LoVo (cell line): ENCODE measurements around the gene TNF.
A peak's percentile ranks its signal among the peaks of the same experiment; 100 is the strongest.
"Not testable (repeated sequence)": the region's sequence is repeated elsewhere in the genome, so short reads cannot be mapped to it uniquely, and the experiment has no call there.

ENCODE experiments used
- DNase-seq: peaks from one replicate; pipeline ENCODE4 v3.0.0-alpha.2; 2016; ENCODE audit warnings: low spot score

TNF gene

DNA sequence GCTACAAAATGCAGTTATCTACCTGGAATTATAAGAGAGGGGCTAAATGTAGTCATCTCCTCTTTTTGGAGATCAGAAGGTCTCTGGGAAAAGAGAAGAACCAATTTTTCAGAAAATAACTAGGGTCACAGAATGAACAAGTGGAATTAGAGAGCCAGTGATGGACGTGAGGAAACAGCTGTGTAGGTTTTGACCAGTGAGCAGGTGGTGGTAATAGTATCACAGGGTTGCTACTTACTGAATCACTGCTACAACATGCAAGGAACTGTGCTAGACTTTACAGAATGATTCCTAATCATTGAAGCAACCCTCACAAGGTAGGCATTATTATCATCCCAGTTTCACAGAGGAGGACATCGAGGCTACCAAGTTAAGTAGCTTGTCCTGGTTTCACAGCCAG is 30.7 kb upstream of the TNF start:
- no peak for DNase-seq

DNA sequence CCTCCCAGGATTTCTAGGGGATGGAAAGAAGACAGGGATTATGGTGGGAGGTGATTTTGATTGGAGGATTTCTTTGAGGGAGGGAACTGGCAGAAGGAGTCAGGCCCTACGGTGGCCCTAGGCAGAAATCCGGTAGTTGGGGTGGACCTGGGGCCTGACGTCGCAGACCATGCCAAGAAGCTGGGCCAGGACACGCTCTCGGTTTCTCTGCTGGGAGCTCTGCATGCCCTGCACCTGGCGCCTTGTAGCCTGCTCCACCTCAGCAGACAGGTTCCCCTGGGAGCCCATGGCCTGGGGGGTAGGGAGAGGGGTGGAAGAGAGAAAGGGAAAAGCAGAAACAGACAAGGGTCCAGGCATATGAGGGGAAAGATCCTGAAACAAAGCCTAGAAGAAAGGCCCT is 30.1 kb upstream of the TNF start:
- no peak for DNase-seq

DNA sequence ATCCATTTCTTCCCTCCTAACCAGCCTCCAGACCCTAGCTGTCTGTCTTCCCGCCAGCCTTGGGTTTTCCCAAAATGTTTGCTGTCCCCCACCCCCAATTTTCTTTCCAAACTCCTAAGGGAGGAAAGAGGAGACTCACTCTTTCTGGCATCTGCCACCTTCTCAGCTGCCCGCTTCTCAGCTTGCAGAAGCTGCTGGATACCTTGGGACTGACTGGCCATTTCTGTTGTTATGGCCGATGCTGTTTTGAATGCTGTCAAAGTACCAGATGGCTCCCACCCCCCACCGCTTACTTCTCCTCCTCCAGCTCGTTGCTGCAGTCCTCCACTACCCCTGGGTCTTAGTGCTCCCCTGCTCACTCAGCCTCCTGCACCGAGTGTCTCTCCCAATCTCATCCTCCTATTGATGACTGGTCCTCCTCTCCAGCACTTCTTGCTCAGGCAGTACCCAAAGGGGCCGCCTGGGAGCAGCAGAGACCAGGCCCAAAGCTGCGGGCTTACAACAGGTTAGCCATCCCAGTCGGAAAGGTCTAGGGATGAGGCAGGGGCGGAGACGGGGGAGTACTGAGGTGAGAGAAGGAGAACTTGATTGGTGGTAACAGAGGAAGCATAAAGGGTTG is 28.9 kb upstream of the TNF start, which contains the start of gene ATP6V1G2:
TSS of gene ATP6V1G2 (minus strand) at position 270 of the 619 bp plus-strand sequence. CDS start at position 221, 49 bp downstream.
- peak; percentile 92 for DNase-seq

DNA sequence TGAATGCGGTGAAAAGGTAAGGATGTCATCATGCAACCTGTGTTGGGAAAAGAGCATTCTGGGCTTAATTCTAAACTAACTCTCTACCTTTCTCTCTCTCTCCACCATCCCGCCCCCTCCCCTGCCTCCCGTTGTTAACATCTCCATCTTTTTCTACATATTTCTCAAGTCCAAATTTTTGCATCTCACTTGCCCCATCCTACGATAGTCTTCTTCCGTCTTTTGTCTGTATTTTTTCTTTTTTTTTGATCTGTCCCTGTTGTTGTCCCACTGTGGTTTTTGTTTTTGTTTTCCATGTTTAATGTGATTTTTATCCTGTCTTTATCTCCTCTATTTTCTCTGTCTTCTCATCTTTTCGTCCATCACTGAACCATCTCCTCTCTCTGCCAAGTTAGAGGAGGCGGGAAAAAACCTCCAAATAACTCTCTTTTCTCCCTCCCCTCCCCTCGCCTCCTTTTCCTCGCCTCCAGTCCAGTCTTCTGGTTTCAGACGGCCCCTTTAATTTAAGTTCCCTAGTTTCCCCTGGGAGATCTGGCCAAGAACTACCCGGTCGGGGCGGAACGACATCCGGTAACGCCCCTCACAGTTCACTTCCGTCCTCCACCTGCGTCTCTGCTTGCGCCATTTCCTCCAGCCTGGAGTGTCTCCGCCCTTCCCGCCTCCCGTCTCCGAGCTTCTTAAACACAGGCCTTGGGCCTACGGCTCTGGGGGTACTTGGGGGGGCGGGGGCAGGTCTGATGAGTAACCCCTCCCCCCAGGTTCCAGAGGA is 28.2 kb upstream of the TNF start, which contains the start of gene NFKBIL1:
TSS of gene NFKBIL1 (plus strand) at position 651 of the 769 bp plus-strand sequence. CDS start at position 738, 87 bp downstream.
- peak; percentile 96 for DNase-seq

DNA sequence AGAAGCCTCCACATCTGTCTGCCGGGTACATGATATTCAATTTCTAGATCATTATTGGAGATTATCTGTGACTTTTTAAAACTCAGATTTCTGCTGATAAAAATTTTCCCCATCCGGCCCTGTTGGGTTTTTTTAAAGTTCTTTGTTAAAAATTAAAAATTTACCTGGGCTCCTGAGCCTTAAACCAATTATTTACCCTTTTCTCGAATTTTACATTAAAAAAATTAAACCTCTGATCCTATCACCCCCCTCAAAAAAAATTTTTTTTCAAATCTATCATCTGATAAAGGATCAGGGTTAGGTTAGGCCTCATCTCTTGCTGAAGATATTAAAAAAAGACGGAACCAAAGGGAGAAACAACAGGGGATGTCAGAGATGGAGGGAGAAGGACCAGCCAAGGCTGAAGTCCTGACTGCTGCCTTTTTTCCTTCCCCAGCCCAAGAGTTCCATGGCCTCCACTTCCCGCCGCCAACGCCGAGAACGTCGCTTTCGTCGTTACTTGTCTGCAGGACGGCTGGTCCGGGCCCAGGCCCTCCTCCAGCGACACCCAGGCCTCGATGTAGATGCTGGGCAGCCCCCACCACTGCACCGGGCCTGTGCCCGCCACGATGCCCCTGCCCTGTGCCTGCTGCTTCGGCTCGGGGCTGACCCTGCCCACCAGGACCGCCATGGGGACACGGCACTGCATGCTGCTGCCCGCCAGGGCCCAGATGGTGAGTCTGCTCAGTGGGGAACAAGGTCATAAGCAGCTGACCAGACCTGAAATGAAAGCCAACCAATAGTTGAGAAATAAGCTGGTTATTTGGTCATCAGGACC is 27.4 kb upstream of the TNF start:
- no peak for DNase-seq

DNA sequence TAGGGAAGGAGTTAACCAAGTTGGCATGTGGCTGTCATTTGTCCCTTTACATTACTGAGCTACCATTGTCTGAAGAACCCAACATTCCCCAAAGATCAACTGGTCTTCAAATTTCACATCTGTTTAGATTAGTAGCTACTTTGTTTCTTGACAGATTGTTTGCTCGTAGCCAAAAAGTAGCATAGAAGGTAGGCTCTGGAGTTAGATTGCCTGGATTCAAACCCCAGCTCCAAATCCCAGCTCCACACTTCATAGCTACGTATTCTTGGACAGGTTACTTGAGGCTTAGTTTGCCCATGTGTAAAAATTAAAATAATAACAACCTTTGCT is 26.9 kb upstream of the TNF start:
- DNase-seq: no peak

DNA sequence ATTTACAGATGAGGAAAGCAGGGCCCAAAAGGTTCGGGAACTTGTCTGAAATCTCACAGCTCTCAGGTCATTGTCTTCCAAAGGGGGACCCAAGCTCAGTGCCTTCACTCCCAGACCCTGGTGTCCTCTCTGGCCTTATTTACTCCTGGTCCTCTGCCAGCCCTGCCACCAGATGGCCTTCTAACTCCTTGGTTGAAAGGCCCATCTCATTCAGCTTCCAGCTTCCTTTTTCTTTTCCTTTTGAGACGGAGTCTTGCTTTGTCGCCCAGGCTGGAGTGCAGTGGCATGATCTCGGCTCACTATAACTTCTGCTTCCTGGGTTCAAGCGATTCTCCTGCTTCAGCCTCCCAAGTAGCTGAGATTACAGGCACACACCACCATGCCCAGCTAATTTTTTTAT is 24.0 kb upstream of the TNF start:
- DNase-seq: not testable (repeated sequence)

DNA sequence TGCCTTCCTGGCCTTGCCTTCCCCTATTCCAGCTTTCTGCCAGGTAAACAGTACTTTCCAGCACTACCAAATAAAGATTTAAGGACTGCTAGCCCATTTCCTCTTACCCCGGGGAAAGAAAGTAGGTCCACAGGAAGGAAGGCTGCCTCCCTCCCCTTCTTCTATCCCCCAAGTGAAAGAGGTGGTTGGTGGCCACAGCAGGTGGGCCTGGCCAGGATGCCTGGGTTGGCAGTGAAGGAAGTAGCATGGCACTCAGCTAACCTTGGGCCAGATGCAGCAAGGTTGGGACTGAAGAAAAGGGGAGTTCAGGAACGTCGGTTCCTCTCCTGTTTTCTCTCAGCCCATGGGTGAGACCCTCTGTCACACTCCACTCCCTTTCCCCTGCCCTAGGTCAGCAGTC is 19.1 kb upstream of the TNF start:
- DNase-seq: no peak

DNA sequence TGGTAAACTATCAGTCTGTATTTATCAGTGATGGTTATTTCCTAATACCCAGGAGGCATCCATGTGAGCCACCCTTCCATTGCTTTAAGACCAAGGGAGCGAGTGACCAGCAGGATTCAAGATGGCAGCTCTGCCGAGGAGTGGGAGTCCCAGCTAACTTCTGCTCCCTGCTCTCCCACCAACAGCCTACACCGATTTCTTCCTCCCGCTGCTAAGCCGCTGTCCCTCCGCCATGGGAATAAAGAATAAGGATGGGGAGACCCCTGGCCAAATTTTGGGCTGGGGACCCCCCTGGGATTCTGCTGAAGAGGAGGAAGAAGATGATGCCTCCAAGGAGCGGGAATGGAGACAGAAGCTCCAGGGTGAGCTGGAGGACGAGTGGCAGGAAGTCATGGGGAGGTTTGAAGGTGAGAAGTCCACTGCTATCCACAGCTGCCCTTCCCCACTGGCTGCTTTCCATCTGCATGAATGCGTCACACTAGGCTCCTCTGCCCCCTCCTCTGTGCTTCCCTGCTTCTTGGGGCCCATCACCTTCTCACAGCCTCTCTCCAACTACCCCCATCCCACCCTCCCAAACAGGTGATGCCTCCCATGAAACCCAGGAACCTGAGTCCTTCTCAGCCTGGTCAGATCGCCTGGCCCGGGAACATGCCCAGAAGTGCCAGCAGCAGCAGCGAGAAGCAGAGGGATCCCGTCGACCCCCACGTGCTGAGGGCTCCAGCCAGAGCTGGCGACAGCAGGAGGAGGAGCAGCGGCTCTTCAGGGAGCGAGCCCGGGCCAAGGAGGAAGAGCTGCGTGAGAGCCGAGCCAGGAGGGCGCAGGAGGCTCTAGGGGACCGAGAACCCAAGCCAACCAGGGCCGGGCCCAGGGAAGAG is 17.7 kb upstream of the TNF start:
- DNase-seq: no peak

DNA sequence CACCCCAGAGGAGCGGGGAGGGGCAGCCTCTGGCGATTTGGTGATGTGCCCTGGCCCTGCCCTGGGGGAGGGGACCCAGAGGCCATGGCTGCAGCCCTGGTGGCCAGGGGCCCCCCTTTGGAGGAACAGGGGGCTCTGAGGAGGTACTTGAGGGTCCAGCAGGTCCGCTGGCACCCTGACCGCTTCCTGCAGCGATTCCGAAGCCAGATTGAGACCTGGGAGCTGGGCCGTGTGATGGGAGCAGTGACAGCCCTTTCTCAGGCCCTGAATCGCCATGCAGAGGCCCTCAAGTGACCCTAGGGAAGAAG is 17.1 kb upstream of the TNF start:
- DNase-seq: no peak

DNA sequence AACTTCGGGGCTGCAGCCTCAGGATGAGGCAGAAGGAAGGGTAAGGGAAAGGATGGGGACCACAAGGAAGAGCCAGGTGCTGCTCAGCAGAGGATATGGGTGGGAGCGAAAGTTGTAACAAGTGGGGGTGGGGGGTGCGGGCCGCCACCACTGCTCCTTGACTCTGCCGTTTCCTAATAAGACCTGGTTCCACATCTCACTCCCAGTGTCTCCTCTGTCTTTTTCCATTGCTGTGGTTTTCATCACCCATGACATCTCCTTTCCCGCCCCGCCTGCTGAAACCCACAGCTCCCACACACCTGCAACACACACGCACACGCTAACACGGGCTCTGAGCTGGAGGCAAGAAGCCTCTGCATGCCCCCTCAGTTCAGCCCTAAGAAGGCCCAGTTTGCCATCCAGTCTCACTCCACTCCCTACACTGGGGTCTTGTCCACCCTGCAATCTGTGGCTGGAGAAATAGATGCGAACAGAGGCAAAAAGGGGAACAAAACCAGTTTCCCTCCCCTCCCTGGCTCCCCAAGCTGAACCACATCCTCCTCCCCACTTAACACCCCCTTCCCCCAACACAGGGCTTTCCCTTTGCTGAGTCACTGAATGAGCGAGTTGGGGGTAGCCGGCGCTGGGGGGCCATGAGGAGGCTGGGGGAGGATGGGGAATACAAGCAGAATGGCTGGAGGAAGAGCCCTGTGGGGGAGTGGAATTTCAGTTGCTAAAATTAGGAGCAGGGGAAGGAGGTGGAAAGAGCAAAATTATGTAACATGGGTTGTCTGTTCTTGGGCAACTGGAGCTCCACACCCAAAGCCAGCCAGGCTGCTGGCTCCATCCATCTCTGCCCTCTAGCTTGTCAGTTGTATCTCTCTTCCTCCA is 16.5 kb upstream of the TNF start:
- DNase-seq: no peak

DNA sequence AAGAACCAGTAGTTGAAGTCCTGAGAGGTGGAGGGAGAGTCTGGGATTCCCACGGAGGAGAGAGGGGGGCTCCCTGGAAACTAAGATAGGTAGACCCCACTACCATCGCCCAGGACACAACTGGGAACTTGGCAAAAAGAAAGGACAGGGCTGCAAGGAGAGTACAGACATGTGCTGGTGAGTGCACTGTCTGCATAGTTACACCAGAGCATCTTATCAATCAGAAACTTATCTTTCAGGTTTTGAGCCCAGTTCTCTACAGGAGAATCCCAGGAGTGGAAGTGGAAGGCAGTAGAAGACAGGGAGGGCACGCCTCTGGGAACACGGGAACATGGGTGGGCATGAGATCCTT is 15.8 kb upstream of the TNF start:
- DNase-seq: no peak

DNA sequence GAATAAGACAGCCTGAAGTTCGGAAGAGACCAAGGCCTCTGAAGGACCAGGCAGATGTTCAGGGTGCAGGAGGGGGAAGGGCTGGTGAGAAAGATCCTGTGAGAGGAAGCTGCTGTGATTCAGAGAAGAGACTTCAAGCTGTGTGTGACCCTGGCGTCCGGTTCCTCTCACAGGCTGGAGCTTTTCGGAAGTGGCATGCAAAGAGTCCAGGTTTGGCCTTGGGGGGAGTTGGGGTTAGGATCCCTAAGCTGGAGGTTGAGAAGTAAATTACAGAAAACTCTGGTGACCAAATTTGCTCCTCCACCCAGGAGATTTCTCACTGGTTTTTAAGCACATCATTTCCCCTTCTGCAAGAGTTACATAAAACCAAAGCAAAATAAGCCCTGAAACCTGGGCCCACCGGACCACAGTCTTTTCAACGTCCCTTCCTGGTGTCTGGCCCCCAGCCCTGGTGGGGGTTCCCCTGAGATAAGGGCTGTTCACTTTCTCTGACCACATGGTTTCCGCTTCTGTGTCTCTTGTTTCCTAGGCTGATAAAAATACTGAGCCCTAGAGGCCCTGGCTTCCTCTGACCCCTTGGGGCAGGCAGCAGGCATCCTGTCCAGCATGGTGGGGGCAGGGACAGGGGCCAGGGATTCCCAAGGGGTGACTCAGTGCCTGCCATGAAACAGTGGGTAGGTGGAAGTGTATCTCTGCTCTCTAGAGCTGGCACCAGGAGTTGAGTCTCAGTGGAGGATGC is 15.2 kb upstream of the TNF start:
- no peak for DNase-seq

DNA sequence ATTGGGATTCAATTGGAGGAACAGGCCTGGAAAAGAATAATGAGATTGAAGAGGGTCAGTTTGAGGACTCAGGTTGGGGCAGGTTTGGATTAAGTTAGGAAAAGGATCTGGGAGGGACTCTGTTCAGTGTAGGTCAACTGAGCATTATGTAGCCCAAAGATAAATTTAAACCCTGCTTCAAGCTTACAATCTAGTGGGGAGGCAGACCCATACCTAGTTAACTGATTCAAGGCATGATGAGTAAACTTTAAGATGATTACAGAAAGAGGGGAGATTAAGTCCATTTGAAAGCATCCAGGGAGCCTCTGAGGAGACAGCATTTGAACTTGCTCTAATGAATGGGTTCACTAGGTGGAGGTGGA is 14.7 kb upstream of the TNF start:
- no peak for DNase-seq

DNA sequence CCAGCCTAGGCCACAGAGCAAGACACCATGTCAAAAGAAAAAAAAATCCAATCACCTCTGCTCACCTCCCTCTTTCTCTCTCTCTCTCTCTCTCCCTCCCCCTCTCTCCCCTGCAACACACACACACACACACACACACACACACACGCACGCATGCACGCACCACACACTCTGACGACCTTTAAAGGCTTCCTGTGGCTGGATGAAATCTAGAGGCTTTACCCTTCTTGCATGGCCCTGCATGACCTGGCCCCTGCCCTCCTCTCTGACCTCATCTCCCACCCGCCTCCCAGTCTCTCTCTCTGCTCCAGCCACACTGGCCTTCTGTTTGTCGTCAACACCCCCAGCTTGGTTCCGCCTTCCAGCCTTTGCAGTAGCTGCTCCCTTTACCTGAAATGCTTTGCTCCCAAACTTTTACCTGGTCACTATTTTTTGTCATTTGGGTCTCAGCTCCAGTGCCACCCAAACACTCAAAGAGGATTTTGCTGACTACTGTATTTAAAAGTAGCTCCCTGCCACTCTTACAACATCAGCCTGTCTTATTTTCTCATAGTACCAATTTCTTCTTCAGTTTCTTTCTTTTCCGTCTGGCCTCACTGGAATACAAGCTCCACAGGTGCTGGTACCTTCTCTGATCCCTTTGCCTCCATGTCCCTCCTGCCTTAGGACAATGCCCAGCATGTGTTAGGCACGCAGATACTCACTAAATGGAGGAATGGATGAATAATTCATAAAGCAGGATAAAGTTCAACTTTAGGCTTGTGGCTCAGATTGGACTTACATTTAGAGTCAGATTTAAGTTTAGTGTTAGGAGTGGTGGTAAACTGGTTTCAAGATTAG is 7.6 kb upstream of the TNF start:
- DNase-seq: no peak

DNA sequence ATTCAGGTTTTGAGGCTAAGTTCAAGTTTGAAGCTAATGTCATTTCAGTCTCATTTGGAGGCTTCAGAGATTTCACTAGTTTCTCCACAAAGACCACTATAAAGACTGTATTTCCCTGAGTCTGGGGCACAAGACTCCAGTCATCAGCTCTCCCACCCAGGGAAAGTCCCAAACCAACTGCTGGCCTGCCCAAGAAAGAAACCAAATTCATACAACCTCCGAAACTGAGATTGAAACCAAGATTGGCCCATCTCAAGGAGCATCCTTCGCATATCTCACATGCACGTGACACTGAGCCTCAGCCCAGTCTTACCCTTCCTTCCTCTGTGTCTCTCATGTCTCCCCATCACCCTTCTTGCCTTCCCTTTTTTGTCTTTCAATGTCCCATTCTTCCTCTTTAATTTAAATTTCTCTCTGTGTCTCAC is 6.8 kb upstream of the TNF start:
- no peak for DNase-seq

DNA sequence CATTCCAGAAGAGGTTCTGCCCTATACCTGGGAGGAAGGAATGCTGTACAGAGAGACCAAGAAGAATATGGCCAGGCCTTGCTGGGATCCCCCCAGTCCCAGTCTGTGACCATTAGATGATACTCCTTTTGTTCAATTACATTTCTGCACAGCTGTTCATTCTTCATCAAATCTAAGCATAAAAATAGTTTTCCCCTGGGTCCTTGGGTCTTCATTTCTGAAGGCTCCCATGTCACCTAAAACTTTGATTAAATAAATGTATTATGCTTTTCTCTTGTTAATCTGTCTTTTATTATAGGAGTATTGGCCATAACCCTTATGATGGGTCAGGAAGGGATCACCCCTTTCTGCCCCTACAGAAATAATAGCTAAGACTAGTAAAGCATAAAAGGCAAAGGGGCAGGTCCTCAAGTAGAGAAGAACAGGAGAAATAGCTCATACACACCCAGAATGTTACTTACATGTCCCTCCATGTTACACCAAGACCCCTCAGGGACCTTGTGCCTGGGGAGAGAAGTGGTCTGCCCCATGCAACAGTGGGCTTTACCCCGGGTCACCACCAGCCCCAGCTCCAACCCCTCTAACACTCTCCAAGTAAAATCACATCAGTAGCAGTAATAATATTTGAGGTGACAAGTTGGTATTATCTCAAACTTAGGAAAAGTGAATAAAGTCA is 5.4 kb upstream of the TNF start:
- no peak for DNase-seq

DNA sequence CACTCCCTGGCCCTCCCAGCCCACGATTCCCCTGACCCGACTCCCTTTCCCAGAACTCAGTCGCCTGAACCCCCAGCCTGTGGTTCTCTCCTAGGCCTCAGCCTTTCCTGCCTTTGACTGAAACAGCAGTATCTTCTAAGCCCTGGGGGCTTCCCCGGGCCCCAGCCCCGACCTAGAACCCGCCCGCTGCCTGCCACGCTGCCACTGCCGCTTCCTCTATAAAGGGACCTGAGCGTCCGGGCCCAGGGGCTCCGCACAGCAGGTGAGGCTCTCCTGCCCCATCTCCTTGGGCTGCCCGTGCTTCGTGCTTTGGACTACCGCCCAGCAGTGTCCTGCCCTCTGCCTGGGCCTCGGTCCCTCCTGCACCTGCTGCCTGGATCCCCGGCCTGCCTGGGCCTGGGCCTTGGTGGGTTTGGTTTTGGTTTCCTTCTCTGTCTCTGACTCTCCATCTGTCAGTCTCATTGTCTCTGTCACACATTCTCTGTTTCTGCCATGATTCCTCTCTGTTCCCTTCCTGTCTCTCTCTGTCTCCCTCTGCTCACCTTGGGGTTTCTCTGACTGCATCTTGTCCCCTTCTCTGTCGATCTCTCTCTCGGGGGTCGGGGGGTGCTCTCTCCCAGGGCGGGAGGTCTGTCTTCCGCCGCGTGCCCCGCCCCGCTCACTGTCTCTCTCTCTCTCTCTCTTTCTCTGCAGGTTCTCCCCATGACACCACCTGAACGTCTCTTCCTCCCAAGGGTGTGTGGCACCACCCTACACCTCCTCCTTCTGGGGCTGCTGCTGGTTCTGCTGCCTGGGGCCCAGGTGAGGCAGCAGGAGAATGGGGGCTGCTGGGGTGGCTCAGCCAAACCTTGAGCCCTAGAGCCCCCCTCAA is 3.1 kb upstream of the TNF start, which contains the start of gene LTA:
TSS of gene LTA (plus strand) at position 249 of the 871 bp plus-strand sequence. CDS start at position 703, 454 bp downstream.
- no peak for DNase-seq
